HG03469 (cell line): ENCODE results near the gene ADGRD1.

Experiments
- ATAC-seq: cut with Tn5 transposase; IDR thresholded peaks from one replicate; pipeline ENCODE4 v1.9.1; 2021; ENCODE audit warnings: mild to moderate bottlenecking, moderate library complexity, moderate number of reproducible peaks; ENCODE audit not compliant: unreplicated experiment

The ADGRD1 gene

GRCh38 chr12:131020326-131021153, 66.8 kb downstream of the ADGRD1 start:
- ATAC-seq = no peak

GRCh38 chr12:131021154-131021541, 67.4 kb downstream of the ADGRD1 start:
- no peak for ATAC-seq

GRCh38 chr12:131024026-131024425, 70.3 kb downstream of the ADGRD1 start:
- no peak for ATAC-seq

GRCh38 chr12:131024721-131025120, 71.0 kb downstream of the ADGRD1 start:
- no peak for ATAC-seq

GRCh38 chr12:131025234-131025633, 71.5 kb downstream of the ADGRD1 start:
- no peak for ATAC-seq

GRCh38 chr12:131025939-131026702, 72.4 kb downstream of the ADGRD1 start:
- ATAC-seq = no peak

- no peak for ATAC-seq
Observed at GRCh38 chr12:131026754-131027153, 73.0 kb downstream of the ADGRD1 start.

GRCh38 chr12:131027264-131027663, 73.6 kb downstream of the ADGRD1 start:
- ATAC-seq = no peak

GRCh38 chr12:131027876-131028586, 74.3 kb downstream of the ADGRD1 start:
- no peak for ATAC-seq

GRCh38 chr12:131028587-131029338, 75.1 kb downstream of the ADGRD1 start:
- no peak for ATAC-seq

GRCh38 chr12:131030472-131031328, 77.0 kb downstream of the ADGRD1 start:
- ATAC-seq = no peak

- ATAC-seq = no peak
Observed at GRCh38 chr12:131032082-131032750, 78.5 kb downstream of the ADGRD1 start.

- no peak for ATAC-seq
Observed at GRCh38 chr12:131033486-131033885, 79.8 kb downstream of the ADGRD1 start.

GRCh38 chr12:131033886-131034482, 80.3 kb downstream of the ADGRD1 start:
- no peak for ATAC-seq

GRCh38 chr12:131034631-131035244, 81.0 kb downstream of the ADGRD1 start:
- ATAC-seq = no peak

- ATAC-seq = no peak
Observed at GRCh38 chr12:131035245-131035681, 81.6 kb downstream of the ADGRD1 start.

GRCh38 chr12:131038159-131038558, 84.5 kb downstream of the ADGRD1 start:
- no peak for ATAC-seq
